Measurements from ENCODE around the gene GRHL3. TPM values are rescaled to one million over a fixed set of nuclear protein-coding genes. Genes with fewer than 3 reads are reported as not detected.

The GRHL3 gene
- total RNA-seq, 1 experiment from 2014 or later, result 1.1 TPM

- Histone ChIP-seq H3K27me3 (ENCODE audit: insufficient read depth, low read depth) (no peaks in the 10 kb centered on the region), H2AFZ (no peak overlapping the region), H3K4me3 (no peak overlapping the region), H4K20me1 (ENCODE audit: insufficient read depth) (no peaks in the 10 kb centered on the region), H3K9me3 (ENCODE audit: insufficient read depth, low read depth) (no peaks in the 10 kb centered on the region), H3K27ac (peak overlapping the region; percentile 95; the same call in 1 of the 2 replicates), H3K36me3 (ENCODE audit: low read depth) (no peaks in the 10 kb centered on the region), H3K4me1 (replicated peaks; ENCODE audit: insufficient read depth) (peaks cover 33% of the 10 kb centered on the region), H3K79me2 (ENCODE audit: low read depth) (no peaks in the 10 kb centered on the region), H3K9me2 (ENCODE audit: insufficient read depth) (no peaks in the 10 kb centered on the region), H3F3A (ENCODE audit: insufficient read depth, low read depth) (peaks cover 23% of the 10 kb centered on the region; the same call in 1 of the 2 replicates), H3K4me2 (no peak overlapping the region)
- no peak for TF ChIP-seq CTCF (conservative IDR thresholded peaks at IDR 0.05)
- TF ChIP-seq EZH2 (IDR thresholded peaks at IDR 0.05; ENCODE audit: low read depth), result no peak
- no TSS peak for BruUV-seq (replicated peaks)
- no peak for DNase-seq
- intact Hi-C loops (cut with micrococcal nuclease; ENCODE audit: unreplicated experiment), result no loop called here
- ChIA-PET CTCF (interaction anchor here (0.6 kb wide), 1 partner anchor 172 kb away, joined by 3 read pairs; no protein-coding TSS in a partner anchor), POLR2A (ENCODE audit: unreplicated experiment) (interaction anchor here (0.7 kb wide), 1 partner anchor 189 kb away, joined by 3 read pairs; no protein-coding TSS in a partner anchor)
Measured at GRCh38 chr1:24366707-24367106, 47.5 kb downstream of the GRHL3 start.

GRCh38 chr1:24369199-24369598 is 50.0 kb downstream of the GRHL3 start:
- CTCF ChIA-PET, result no interaction called here

GRCh38 chr1:24369801-24370200 is 50.6 kb downstream of the GRHL3 start:
- POLR2A ChIA-PET (ENCODE audit: unreplicated experiment), result interaction anchor here (0.7 kb wide), 1 partner anchor 48 kb away, joined by 5 read pairs; no protein-coding TSS in a partner anchor

More at GRCh38 chr1:24369199-24369598, 50.0 kb downstream of the GRHL3 start:
- Histone ChIP-seq H3K4me1 (replicated peaks; ENCODE audit: insufficient read depth) (peaks cover 27% of the 10 kb centered on the region), H4K20me1 (ENCODE audit: insufficient read depth) (no peaks in the 10 kb centered on the region), H3K36me3 (ENCODE audit: low read depth) (no peaks in the 10 kb centered on the region), H3K4me2 (no peak overlapping the region), H2AFZ (no peak overlapping the region), H3K4me3 (no peak overlapping the region), H3K27me3 (ENCODE audit: insufficient read depth, low read depth) (no peaks in the 10 kb centered on the region), H3K9me2 (ENCODE audit: insufficient read depth) (no peaks in the 10 kb centered on the region), H3K79me2 (ENCODE audit: low read depth) (no peaks in the 10 kb centered on the region), H3K9me3 (ENCODE audit: insufficient read depth, low read depth) (no peaks in the 10 kb centered on the region), H3K27ac (no peak overlapping the region), H3F3A (ENCODE audit: insufficient read depth, low read depth) (peaks cover 29% of the 10 kb centered on the region; the same call in 1 of the 2 replicates)
- TF ChIP-seq EZH2 (IDR thresholded peaks at IDR 0.05; ENCODE audit: low read depth), result no peak
- TF ChIP-seq CTCF (conservative IDR thresholded peaks at IDR 0.05), result no peak
- POLR2A ChIA-PET (ENCODE audit: unreplicated experiment), result no interaction called here
- no peak for DNase-seq
- no TSS peak for BruUV-seq (replicated peaks)
- intact Hi-C loops (cut with micrococcal nuclease; ENCODE audit: unreplicated experiment), result no loop called here

More at GRCh38 chr1:24369801-24370200, 50.6 kb downstream of the GRHL3 start:
- H3K36me3 ChIP-seq (ENCODE audit: low read depth), result no peaks in the 10 kb centered on the region
- peaks cover 29% of the 10 kb centered on the region for H3F3A ChIP-seq (ENCODE audit: insufficient read depth, low read depth)
- CTCF ChIA-PET, result no interaction called here
- H3K4me2 ChIP-seq, result no peak overlapping the region
- H3K9me2 ChIP-seq (ENCODE audit: insufficient read depth), result no peaks in the 10 kb centered on the region
- no peak overlapping the region for H3K4me3 ChIP-seq
- H3K27me3 ChIP-seq (ENCODE audit: insufficient read depth, low read depth), result no peaks in the 10 kb centered on the region
- TF ChIP-seq CTCF (conservative IDR thresholded peaks at IDR 0.05) (no peak), EZH2 (IDR thresholded peaks at IDR 0.05; ENCODE audit: low read depth) (no peak)
- H3K4me1 ChIP-seq (replicated peaks; ENCODE audit: insufficient read depth), result peaks cover 27% of the 10 kb centered on the region
- H3K79me2 ChIP-seq (ENCODE audit: low read depth), result no peaks in the 10 kb centered on the region
- H3K27ac ChIP-seq, result no peak overlapping the region
- H4K20me1 ChIP-seq (ENCODE audit: insufficient read depth), result no peaks in the 10 kb centered on the region
- H2AFZ ChIP-seq, result no peak overlapping the region
- DNase-seq, result no peak
- intact Hi-C loops (cut with micrococcal nuclease; ENCODE audit: unreplicated experiment), result no loop called here
- BruUV-seq (replicated peaks), result no TSS peak
- H3K9me3 ChIP-seq (ENCODE audit: insufficient read depth, low read depth), result no peaks in the 10 kb centered on the region

Measured in PC-9 (cell line).